Measurements from ENCODE around the gene NTRK2.

NTRK2 gene

DNA sequence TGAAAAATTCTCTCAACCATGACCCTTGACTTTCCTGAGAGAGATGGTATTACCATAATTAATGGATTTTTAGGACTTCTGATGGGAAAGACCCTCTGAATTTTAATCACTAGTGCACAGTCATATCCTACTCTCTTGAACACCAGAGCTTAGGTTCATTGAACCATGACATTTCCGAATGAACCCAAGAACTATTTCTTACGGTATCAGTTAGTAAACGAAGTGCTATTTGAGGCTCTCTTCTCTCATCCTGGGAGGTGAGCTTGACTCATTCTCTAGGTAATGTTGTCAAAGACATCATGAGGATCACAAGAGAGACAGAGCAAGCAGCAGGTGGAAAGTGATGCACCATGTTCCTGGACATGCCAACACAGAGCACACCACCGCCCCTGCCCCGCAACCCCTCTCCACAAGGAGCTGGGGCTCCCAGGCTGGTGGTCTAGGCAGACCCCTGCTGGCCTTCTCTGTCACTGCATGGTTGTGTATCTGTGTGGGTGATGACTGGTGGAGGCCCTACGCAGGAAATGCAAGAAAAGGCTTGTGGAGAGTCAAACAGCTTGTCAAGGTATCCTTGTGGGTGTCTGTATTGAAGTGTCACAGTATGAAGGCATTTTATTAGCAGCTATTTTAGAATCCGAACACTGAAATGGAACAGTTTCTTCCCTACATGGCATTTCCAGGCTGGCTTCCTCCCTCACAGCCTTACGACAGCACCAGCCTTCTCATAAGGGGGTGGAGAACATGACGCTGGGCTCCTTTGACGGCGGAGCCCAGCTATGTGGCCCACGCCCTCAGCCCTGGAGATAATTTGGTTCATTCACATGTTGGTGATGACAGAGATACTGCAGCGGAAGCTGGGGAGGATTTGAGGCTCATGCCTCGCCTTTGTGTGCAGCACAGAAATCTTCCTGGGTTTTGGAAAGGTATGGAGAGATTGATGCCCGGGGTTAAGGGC lies 297.6 kb downstream of the NTRK2 start:
- TF ChIP-seq CTCF (IDR thresholded peaks at IDR 0.05; ENCODE audit: low read depth, low read length, missing control alignments) = peak; percentile 42
- peak; percentile 7 for DNase-seq (ENCODE audit: low read depth)

GRCh38 chr9:84969084-84969483 lies 299.6 kb downstream of the NTRK2 start:
- no peak overlapping the region for H3K4me3 ChIP-seq (ENCODE audit: low read depth, low read length)
- TF ChIP-seq CTCF (IDR thresholded peaks at IDR 0.05; ENCODE audit: low read depth, low read length, missing control alignments) = no peak
- no peak for DNase-seq (ENCODE audit: low read depth)

More for the DNA sequence above, 297.6 kb downstream of the NTRK2 start:
- H3K4me3 ChIP-seq (ENCODE audit: low read depth, low read length) = no peak overlapping the region

DNA sequence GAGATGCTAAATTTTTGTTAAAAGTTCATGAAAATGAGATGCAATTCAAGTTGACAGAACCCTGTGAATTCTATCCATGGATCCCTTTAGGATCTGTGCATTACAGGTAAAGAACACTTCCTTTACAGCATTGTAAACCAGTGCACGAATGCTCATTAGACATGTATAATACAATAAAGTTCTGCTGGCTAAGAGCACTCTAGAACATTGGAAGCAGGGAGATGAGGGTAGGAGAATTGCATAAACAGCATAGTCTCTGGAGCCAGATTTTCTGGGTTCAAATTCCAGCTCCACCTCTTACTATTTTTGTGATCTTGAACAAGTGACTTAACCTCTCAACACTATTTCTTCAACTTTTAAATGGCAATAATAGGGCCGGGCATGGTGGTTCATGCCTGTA lies 300.2 kb downstream of the NTRK2 start:
- TF ChIP-seq CTCF (IDR thresholded peaks at IDR 0.05; ENCODE audit: low read depth, low read length, missing control alignments) = no peak
- H3K4me3 ChIP-seq (ENCODE audit: low read depth, low read length) = no peak overlapping the region
- no peak for DNase-seq (ENCODE audit: low read depth)

GRCh38 chr9:84970432-84970831 lies 300.9 kb downstream of the NTRK2 start:
- TF ChIP-seq CTCF (IDR thresholded peaks at IDR 0.05; ENCODE audit: low read depth, low read length, missing control alignments) = no peak
- no peak overlapping the region for H3K4me3 ChIP-seq (ENCODE audit: low read depth, low read length)
- no peak for DNase-seq (ENCODE audit: low read depth)

DNA sequence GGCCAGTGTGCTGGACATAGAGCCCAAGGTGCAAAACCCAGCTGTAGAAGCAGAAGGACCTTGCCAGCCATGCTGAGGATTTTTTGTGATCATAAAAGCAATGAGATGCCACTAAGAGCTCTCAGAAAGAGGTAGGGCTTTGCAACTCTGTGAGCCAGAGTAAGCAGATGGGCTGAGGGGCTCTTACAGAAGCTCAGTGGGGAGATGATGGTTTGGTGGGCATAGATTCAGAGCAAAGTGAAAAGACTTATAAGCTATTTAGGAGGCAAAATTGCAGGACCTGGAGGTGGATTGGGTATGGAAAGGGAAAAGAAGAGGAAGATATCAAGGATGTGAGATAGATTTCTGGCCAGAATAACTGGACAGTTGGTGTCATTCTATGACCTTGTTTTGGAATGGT lies 302.0 kb downstream of the NTRK2 start:
- no peak for TF ChIP-seq CTCF (IDR thresholded peaks at IDR 0.05; ENCODE audit: low read depth, low read length, missing control alignments)
- DNase-seq (ENCODE audit: low read depth) = no peak
- H3K4me3 ChIP-seq (ENCODE audit: low read depth, low read length) = no peak overlapping the region

- H3K4me3 ChIP-seq (ENCODE audit: low read depth, low read length) = no peak overlapping the region
These were observed 304.7 kb downstream of the NTRK2 start for GRCh38 chr9:84974258-84974657.

More at GRCh38 chr9:84974258-84974657, 304.7 kb downstream of the NTRK2 start:
- DNase-seq (ENCODE audit: low read depth) = no peak
- no peak for TF ChIP-seq CTCF (IDR thresholded peaks at IDR 0.05; ENCODE audit: low read depth, low read length, missing control alignments)

Data from GM12864 (cell line).